Spleen (tissue), 7 donors: ENCODE measurements around the gene PRKCE.

ENCODE experiments used
- CTCF ChIP-seq, 11 experiments: fragments of 200-600 bp in 7 of 11; fragments of 450-650 bp in 4 of 11; sonication (generic) in 4 of 11; IDR thresholded peaks in 8 of 11; conservative IDR thresholded peaks in 3 of 11; 1 replicate in 7 of 11; 2 replicates in 4 of 11; pipeline versions ENCODE4 v1.4.0 to v1.8.0; 2016 to 2021; ENCODE audit warnings: antibody characterized with exemption in 11 of 11, inconsistent platforms in 4 of 11, mild to moderate bottlenecking in 1 of 11
- POLR2A ChIP-seq, 3 donors: fragments of 450-650 bp; IDR thresholded peaks; one replicate each; pipeline ENCODE4 v1.5.1; 2017; ENCODE audit warnings: antibody characterized with exemption in 3 of 3, mild to moderate bottlenecking in 1 of 3
- donor health status: DM: no; HTN: no; CAD: no; lungs with moderate emphysema.
- donor health status: DM: no; HTN: no; CAD: no.
- donor health status: DM: no; HTN: no; CAD: no.

- TF ChIP-seq CTCF (IDR thresholded peaks at IDR 0.05 in 8 of 11, conservative IDR thresholded peaks at IDR 0.05 in 3 of 11) (peak in 2 of 11 experiments; percentile 7 to 20), POLR2A (IDR thresholded peaks at IDR 0.05) (peak in 1 of 3 donors; percentile 51)
Measured at GRCh38 chr2:45611020-45611859, 40.2 kb upstream of the PRKCE start, which contains the start of gene SRBD1.
